Measurements from ENCODE around the gene GALNT18. TPM values are rescaled to one million over a fixed set of nuclear protein-coding genes. Genes with fewer than 3 reads are reported as not detected.

GALNT18 gene
- polyA plus RNA-seq, 1 experiment = 4.1 TPM

DNA sequence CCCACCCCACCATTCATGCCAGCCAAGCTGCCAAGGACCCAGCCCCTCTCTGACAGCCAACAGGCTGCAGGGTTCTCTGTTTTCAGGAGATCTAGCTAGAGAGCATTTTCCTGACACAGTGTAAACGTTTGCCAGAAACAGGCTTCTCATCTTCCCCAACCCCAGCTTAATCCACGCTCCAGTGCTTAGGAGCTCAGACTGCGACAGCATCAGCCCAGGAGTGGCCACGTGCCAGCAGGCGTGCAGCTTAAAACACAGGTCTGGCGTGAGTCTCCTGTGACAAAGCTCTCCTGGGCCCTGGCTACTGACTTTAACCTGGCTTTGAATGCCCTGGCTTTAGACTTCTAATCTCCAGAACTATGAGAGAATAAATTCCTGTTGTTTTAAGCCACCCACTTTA lies 66.6 kb downstream of the GALNT18 start:
- ChIA-PET POLR2A (no interaction called here), CTCF (no interaction called here)
- no peaks in the 10 kb centered on the region for H3K36me3 ChIP-seq (ENCODE audit: control insufficient read depth, insufficient read depth, low read length)
- no peak overlapping the region for H3K4me3 ChIP-seq (ENCODE audit: low read depth, low read length)
- DNase-seq (ENCODE audit: low read depth) = no peak
- H3K27me3 ChIP-seq (ENCODE audit: control insufficient read depth, insufficient read depth, low read length) = no peaks in the 10 kb centered on the region; the same call in 1 of the 2 replicates
- no peak for TF ChIP-seq CTCF (IDR thresholded peaks at IDR 0.05; ENCODE audit: insufficient read depth, low read depth, low read length)

GRCh38 chr11:11553573-11553972 lies 68.2 kb downstream of the GALNT18 start:
- no peak overlapping the region for H3K4me3 ChIP-seq (ENCODE audit: low read depth, low read length)
- H3K36me3 ChIP-seq (ENCODE audit: control insufficient read depth, insufficient read depth, low read length) = no peaks in the 10 kb centered on the region
- no peaks in the 10 kb centered on the region; the same call in 1 of the 2 replicates for H3K27me3 ChIP-seq (ENCODE audit: control insufficient read depth, insufficient read depth, low read length)
- TF ChIP-seq CTCF (IDR thresholded peaks at IDR 0.05; ENCODE audit: insufficient read depth, low read depth, low read length) = no peak
- ChIA-PET POLR2A (no interaction called here), CTCF (no interaction called here)
- no peak for DNase-seq (ENCODE audit: low read depth)

GRCh38 chr11:11552529-11553087 lies 69.2 kb downstream of the GALNT18 start:
- ChIA-PET CTCF (no interaction called here), POLR2A (no interaction called here)
- Histone ChIP-seq H3K4me3 (ENCODE audit: low read depth, low read length) (no peak overlapping the region), H3K27me3 (ENCODE audit: control insufficient read depth, insufficient read depth, low read length) (no peaks in the 10 kb centered on the region; the same call in 1 of the 2 replicates), H3K36me3 (ENCODE audit: control insufficient read depth, insufficient read depth, low read length) (no peaks in the 10 kb centered on the region)
- no peak for DNase-seq (ENCODE audit: low read depth)
- no peak for TF ChIP-seq CTCF (IDR thresholded peaks at IDR 0.05; ENCODE audit: insufficient read depth, low read depth, low read length)

DNA sequence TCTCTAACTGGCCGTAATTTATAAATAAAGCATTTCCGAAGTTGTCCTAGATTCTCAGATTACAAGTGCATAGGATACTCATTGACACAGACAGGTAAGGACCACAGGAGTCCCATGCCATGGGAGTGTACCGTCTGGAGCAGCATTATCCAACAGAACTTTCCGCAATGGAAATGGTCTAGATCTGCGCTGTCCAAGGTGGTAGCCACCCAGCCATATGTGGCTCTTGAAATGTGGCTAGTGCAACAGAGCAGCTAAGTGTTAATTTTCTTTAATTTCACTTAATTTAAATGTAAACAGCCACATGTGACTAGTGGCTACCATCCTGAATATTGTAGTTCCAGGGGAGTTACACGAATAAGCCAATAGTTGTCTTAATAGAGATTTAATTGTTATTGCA lies 71.3 kb downstream of the GALNT18 start:
- Histone ChIP-seq H3K4me3 (ENCODE audit: low read depth, low read length) (no peak overlapping the region), H3K27me3 (ENCODE audit: control insufficient read depth, insufficient read depth, low read length) (no peaks in the 10 kb centered on the region; the same call in 1 of the 2 replicates), H3K36me3 (ENCODE audit: control insufficient read depth, insufficient read depth, low read length) (no peaks in the 10 kb centered on the region)
- DNase-seq (ENCODE audit: low read depth) = no peak
- POLR2A ChIA-PET = no interaction called here
- TF ChIP-seq CTCF (IDR thresholded peaks at IDR 0.05; ENCODE audit: insufficient read depth, low read depth, low read length) = no peak
- CTCF ChIA-PET = no interaction called here

DNA sequence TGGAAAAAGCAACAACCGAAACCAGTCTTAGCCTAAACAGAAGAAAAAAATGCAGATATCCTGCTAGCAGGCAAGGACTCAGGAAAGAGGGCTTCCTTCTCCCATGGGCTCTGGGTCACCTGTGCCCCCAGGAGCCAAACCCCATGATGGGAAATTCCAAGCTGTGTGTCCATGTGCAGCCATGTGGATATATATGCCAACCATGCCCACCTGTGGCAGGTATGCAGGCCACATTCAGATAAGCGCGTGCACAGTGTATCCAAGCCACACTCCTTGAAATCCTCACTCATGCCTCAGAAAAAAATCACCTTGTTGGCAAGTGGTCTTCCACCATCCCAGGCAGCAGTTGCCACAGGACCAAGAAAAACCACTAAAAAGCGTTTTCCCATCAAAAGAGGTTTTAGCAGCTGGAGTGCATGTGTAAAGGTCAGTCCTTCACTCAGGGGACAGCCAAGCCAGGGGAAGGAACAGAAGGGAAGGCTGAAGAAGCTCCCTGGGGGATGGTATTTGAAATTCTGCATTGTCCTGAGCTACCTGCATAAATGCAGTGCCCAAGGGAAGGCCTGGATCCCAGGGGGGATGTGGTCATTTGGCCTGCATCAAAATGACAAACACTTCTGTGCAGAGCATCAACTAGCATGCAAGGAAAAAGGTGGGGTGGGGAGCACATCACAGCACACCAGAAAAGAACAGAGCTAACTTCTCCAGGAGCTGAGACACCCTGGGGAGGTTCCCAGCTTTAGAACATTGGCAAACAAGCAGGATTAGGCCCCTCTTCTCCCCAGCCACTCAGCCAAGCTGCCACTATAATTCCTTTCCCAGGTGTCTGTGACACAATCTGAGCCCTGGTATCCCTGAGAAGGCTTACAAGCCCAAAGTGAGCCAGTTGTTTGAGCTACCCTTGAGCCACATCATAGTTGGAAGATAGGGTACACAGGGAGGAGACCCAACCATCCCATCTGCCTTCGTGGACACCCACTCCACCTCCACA lies 76.2 kb downstream of the GALNT18 start:
- DNase-seq (ENCODE audit: low read depth) = no peak
- Histone ChIP-seq H3K36me3 (ENCODE audit: control insufficient read depth, insufficient read depth, low read length) (no peaks in the 10 kb centered on the region), H3K27me3 (ENCODE audit: control insufficient read depth, insufficient read depth, low read length) (no peaks in the 10 kb centered on the region; the same call in 1 of the 2 replicates), H3K4me3 (ENCODE audit: low read depth, low read length) (no peak overlapping the region)
- POLR2A ChIA-PET = no interaction called here
- TF ChIP-seq CTCF (IDR thresholded peaks at IDR 0.05; ENCODE audit: insufficient read depth, low read depth, low read length) = no peak
- CTCF ChIA-PET = interaction anchor here (0.5 kb wide), 1 partner anchor 22 kb away, joined by 3 read pairs; no protein-coding TSS in a partner anchor
